Adrenal gland (tissue), 12 donors: ENCODE measurements around the gene OR52B2. TPM values are rescaled to one million over a fixed set of nuclear protein-coding genes. Genes with fewer than 3 reads are reported as not detected.

ENCODE experiments used
- DNase-seq, 7 donors: peaks; one replicate each; pipeline ENCODE4 v3.0.0-alpha.2; 2019 to 2020
- H3K27ac ChIP-seq, 5 donors: fragments of 200-600 bp; sonication (generic) in 4 of 5; 1 replicate in 3 of 5; 2 replicates in 2 of 5; pipeline versions ENCODE4 v1.5.1 to v1.8.0; 2016 to 2020; ENCODE audit warnings: mild to moderate bottlenecking in 1 of 5
- H3K27me3 ChIP-seq: fragments of 200-600 bp; 2 replicates; pipeline ENCODE4 v1.8.0; 2021
- H3K36me3 ChIP-seq, 2 donors: fragments of 200-600 bp; replicated peaks in 1 of 2; 1 replicate in 1 of 2; 2 replicates in 1 of 2; pipeline versions ENCODE4 v1.5.1 to v1.8.0; 2018 to 2022
- H3K4me1 ChIP-seq, 2 donors: fragments of 200-600 bp; replicated peaks in 1 of 2; 1 replicate in 1 of 2; 2 replicates in 1 of 2; pipeline versions ENCODE4 v1.5.1 to v1.8.0; 2018 to 2021
- H3K4me3 ChIP-seq, 4 donors: fragments of 200-600 bp; sonication (generic) in 3 of 4; one replicate each; pipeline ENCODE4 v1.5.1; 2016 to 2018
- H3K9me3 ChIP-seq, 3 donors: fragments of 200-600 bp; sonication (generic) in 1 of 3; replicated peaks in 1 of 3; 1 replicate in 2 of 3; 2 replicates in 1 of 3; pipeline versions ENCODE4 v1.5.1 to v1.8.0; 2016 to 2021
- CTCF ChIP-seq, 6 experiments: fragments of 450-650 bp in 4 of 6; fragments of 200-600 bp in 2 of 6; sonication (generic) in 1 of 6; IDR thresholded peaks; 1 replicate in 5 of 6; 2 replicates in 1 of 6; pipeline versions ENCODE4 v1.5.1 to v1.8.0; 2016 to 2021; ENCODE audit warnings: antibody characterized with exemption in 6 of 6, mild to moderate bottlenecking in 2 of 6, moderate library complexity in 1 of 6
- WGBS, 4 donors: extraction: QIAGEN DNeasy Blood & Tissue Kit in 2 of 4; methylation state at CpG; one replicate each; pipeline versions ENCODE4 v1.1.5 to v1.1.7; 2013 to 2017; 5-methylcytosine and 5-hydroxymethylcytosine counted together
- intact Hi-C, 2 donors: fragments of 100-400 bp; cut with DNase I; formaldehyde crosslinking; loops; one replicate each; pipeline versions ENCODE4 v1.14.1 to v1.15.0; 2022 to 2023
- polyA plus RNA-seq, 3 donors: library from polyadenylated mRNA; stranded (reverse); fragments of 200-250 nt in 2 of 3; fragments of 350-450 nt in 1 of 3; fragmentation: Illumina TruSeq in 1 of 3; extraction: RNeasy Lipid Tissue Mini Kit (QIAGEN cat#74804) in 1 of 3; gene quantifications; one replicate each; pipeline ENCODE4 v1.2.3, GENCODE V29; 2013 to 2014
- total RNA-seq, 9 donors: library from RNA; depleted of rRNA in 4 of 9; stranded (reverse); fragments of >200 nt in 4 of 9; fragments of 120-200 nt in 1 of 9; fragmentation: NEBNext Ultra II Directional in 1 of 9; extraction: Animal tissue kit (Norgen Biotek cat#: 25700) in 1 of 9; gene quantifications; one replicate each; pipeline versions ENCODE4 v1.1.0 to v1.2.4, GENCODE V29; 2013 to 2023
- donor health status: healthy with polysubstance abuse.
- donor health status: Bipolar disorder and iron deficiency.
- donor health status: DM: yes; HTN: yes; CAD: no.
- donor health status: DM: no; HTN: no; CAD: no.
- donor health status: DM: no; HTN: no; CAD: no.
- donor health status: DM: yes; HTN: yes; CAD: no.

The OR52B2 gene
- total and polyA plus RNA-seq, 12 donors = 0.11 TPM; not detected in 11

- Histone ChIP-seq H3K36me3 (no peaks in the 10 kb centered on the region), H3K27me3 (no peaks in the 10 kb centered on the region), H3K4me1 (peaks cover 0 to 4% of the 10 kb centered on the region in 2 donors), H3K4me3 (no peak overlapping the region), H3K9me3 (no peaks in the 10 kb centered on the region), H3K27ac (no peak overlapping the region)
- 47 to 64% (median 51%) methylated on average over 3 of the region's 3 CpGs for WGBS, 4 donors
- TF ChIP-seq CTCF (IDR thresholded peaks at IDR 0.05) = no peak
- intact Hi-C loops = no loop called here
- no peak for DNase-seq
Observed at GRCh38 chr11:6124245-6124644, 45.9 kb downstream of the OR52B2 start.

Other genes with a start within 250 kb of the OR52B2 start
- not detected for gene OR56A3, start 228.1 kb downstream of the OR52B2 start, total RNA-seq
- gene OR56A3, start 228.1 kb downstream of the OR52B2 start, polyA plus RNA-seq = not detected
- gene OR56A5, start 201.8 kb downstream of the OR52B2 start, total RNA-seq = not detected
- gene OR56A5, start 201.8 kb downstream of the OR52B2 start, polyA plus RNA-seq = not detected
- under 1 TPM in 1 of 9 donors, not detected in 8; 0.61 TPM for gene OR52L1, start 183.3 kb downstream of the OR52B2 start, total RNA-seq
- gene OR52L1, start 183.3 kb downstream of the OR52B2 start, polyA plus RNA-seq = not detected
- under 1 TPM in 1 of 9 donors, not detected in 8; under 0.01 TPM for gene OR56A4, start 163.4 kb downstream of the OR52B2 start, total RNA-seq
- gene OR56A4, start 163.4 kb downstream of the OR52B2 start, polyA plus RNA-seq = not detected
- gene OR56A1, start 139.6 kb downstream of the OR52B2 start, total RNA-seq = under 1 TPM in 1 of 9 donors, not detected in 8; 0.06 TPM
- not detected for gene OR56A1, start 139.6 kb downstream of the OR52B2 start, polyA plus RNA-seq
- gene OR56B4, start 62.6 kb downstream of the OR52B2 start, total RNA-seq = not detected
- not detected for gene OR56B4, start 62.6 kb downstream of the OR52B2 start, polyA plus RNA-seq
- gene OR52W1, start 28.9 kb upstream of the OR52B2 start, total RNA-seq = not detected
- gene OR52W1, start 28.9 kb upstream of the OR52B2 start, polyA plus RNA-seq = not detected
- not detected for gene C11orf42, start 35.2 kb upstream of the OR52B2 start, total RNA-seq
- gene C11orf42, start 35.2 kb upstream of the OR52B2 start, polyA plus RNA-seq = not detected
- gene FHIP1B, start 64.3 kb upstream of the OR52B2 start, total RNA-seq = 10 to 100 TPM; 15.6 to 51.5 (median 34.3) TPM
- 10 to 100 TPM; 12.5 to 91.2 (median 69.7) TPM for gene FHIP1B, start 64.3 kb upstream of the OR52B2 start, polyA plus RNA-seq
- 1 to 10 TPM in 1 of 9 donors, under 1 TPM in 4, not detected in 4; 0.06 to 1.5 (median 0.39) TPM for gene CNGA4, start 68.8 kb upstream of the OR52B2 start, total RNA-seq
- under 1 TPM; 0.11 to 0.32 (median 0.20) TPM for gene CNGA4, start 68.8 kb upstream of the OR52B2 start, polyA plus RNA-seq
- under 1 TPM in 4 of 9 donors, not detected in 5; 0.11 to 0.72 (median 0.59) TPM for gene CCKBR, start 89.5 kb upstream of the OR52B2 start, total RNA-seq
- gene CCKBR, start 89.5 kb upstream of the OR52B2 start, polyA plus RNA-seq = under 1 TPM; 0.07 to 0.22 (median 0.08) TPM
- gene CAVIN3, start 150.2 kb upstream of the OR52B2 start, total RNA-seq = 100 to 1,000 TPM in 2 of 9 donors, 10 to 100 TPM in 7; 17.8 to 110 (median 48.5) TPM
- gene CAVIN3, start 150.2 kb upstream of the OR52B2 start, polyA plus RNA-seq = 100 to 1,000 TPM in 1 of 3 donors, 10 to 100 TPM in 1, 1 to 10 TPM in 1; 8.4 to 126 (median 70.0) TPM
- 10 to 100 TPM; 35.8 to 85.0 (median 67.4) TPM for gene SMPD1, start 220.1 kb upstream of the OR52B2 start, total RNA-seq
- 10 to 100 TPM; 44.6 to 51.7 (median 44.8) TPM for gene SMPD1, start 220.1 kb upstream of the OR52B2 start, polyA plus RNA-seq
- gene APBB1, start 248.8 kb upstream of the OR52B2 start, total RNA-seq = 10 to 100 TPM; 27.2 to 65.2 (median 48.7) TPM
- gene APBB1, start 248.8 kb upstream of the OR52B2 start, polyA plus RNA-seq = 10 to 100 TPM; 37.6 to 72.4 (median 53.1) TPM